ENCODE measurements around the gene MUC6.

MUC6 gene

DNA sequence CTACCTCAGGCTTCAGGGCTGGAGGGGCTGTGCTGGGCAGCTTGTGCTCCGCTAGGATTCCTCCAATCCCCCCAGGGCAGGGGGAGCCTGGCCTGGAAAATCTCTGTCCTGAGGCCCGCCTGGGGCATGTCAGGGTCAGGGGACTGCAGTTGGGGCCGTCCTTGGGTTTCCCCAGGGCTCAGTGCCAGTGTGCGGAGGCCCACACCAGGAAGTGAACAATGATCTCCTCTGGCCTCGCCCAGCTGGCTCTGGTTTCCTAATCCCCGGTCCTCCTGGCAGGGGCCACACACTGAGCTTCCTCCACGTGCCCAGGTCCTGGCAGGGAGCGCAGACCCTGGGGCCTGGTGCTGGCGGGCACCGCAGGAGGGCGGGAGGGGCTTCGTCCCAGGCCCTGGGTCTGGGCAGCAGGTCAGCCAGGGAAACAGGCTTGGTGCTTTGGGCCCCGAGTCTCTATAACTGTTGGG, 36.8 kb upstream of the MUC6 start:
- DNase-seq (ENCODE audit: low spot score): no peak

DNA sequence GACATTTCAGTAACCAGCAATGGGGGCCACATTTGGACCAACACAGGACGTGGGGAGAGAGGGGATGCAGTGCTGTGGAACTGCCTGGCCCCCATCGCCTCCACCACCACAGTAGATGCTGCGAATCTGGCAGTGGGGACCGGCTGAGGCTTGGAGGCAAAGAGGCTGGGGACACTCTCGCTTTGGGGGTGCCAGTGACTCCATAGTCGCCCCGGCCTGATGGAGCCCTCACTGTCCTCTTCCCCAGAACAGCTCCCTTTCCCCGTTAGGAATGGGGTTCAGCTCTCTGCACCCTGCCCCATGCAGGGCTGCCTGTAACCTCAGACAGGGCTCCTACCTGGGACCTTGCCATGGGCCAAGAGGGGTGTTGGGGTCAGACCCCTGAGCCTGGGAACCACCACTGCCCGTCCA, 36.3 kb upstream of the MUC6 start:
- no peak for DNase-seq (ENCODE audit: low spot score)

DNA sequence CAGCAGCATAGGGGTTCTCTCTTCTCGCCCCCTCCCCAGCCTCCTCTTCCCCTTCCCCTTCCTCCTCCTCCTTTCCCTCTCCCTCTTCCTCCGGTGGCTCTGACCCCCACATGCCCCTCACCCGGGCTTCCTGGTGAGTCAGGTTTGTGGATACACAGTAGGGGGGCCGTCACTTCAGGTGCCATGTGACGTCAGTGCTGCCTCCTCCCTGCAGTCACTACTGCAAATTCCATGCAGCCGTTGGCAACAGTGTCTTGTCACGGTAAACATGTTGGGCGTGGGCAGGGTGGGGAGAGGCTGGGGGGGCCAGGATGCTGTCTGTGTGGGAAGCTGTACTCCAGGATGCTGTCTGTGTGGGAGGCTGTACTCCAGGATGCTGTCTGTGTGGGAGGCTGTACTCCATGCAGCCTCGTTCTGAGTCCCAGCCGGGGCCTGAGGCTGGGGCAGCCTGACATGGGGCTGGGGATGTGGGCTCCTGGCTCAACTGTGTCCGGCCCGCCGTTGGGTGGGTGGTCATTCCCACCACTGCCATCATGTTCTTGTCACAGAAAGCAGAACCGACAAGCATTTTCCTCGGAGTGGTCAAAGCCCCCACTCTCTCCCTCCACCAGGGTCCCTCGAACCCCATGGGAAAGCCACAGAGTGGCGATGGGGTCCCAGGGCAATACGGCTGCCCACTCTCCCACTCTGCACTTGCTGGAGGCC, 35.8 kb upstream of the MUC6 start:
- no peak for DNase-seq (ENCODE audit: low spot score)

DNA sequence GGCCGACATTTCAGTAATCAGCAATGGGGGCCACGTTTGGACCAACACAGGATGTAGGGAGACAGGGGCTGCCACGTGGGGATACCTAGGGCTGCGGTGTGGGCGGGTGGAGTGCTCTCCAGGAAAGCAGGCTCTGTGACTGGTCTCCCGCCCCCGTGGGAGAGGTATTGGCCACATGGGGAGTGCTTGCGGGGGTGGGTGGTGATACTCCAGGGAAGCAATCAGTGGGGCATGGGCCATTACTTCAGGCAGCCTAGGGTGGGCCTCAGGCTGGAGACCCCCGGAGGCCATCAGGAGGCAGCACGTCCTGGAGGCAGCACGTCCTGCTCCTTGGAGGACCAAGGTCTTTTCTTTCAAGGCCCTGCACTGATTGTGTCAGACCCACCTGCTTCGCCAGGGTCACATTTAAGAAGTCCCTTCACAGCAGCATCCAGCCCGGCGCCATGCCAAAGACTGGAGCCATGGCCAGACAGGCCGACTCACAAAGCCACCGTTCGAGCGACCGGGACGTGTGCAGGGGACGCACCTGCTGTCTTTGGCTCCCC, 35.1 kb upstream of the MUC6 start:
- DNase-seq (ENCODE audit: low spot score): no peak

DNA sequence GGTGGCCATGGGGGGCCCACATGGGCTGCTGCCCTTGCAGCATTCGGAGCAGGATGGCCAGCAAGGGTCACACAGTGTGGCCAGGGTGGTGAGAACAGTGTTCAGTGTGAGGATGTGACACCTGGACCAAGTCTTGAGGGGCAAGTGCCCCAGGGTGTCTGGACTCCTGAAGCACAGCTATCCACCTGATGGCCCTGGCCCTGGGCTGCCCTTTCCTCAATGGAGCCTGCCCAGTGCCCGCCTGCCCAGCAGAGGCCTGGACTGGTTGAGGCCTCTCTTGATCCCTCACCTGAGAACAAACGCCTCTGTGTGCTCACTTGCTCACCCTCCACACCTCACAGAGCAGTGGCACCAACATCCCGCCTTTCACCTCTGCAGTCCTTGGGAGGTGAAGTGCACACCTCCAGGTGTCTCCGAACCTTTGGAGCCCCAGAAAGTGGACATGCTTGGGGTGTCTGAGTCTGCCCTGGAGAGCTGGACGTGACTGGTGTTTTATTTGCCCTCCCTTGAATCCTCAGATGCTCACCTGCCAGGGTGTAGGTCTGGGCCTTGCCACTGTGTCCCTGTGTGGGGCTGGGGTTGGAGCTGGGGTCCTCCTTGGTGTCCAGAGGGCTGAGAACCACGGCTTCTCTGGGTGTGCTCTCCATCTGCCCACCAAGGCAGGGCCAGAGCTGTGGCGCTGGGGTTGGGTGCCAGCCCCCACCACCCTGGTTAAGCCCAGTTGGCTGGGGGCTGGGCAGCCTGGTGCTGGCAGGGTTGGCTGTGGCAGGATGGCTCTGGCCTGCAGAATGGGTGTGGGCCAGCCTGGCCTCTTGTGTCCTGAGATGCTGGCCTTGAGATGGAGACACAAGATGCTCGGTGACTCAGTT, 34.3 kb upstream of the MUC6 start:
- DNase-seq (ENCODE audit: low spot score): no peak

DNA sequence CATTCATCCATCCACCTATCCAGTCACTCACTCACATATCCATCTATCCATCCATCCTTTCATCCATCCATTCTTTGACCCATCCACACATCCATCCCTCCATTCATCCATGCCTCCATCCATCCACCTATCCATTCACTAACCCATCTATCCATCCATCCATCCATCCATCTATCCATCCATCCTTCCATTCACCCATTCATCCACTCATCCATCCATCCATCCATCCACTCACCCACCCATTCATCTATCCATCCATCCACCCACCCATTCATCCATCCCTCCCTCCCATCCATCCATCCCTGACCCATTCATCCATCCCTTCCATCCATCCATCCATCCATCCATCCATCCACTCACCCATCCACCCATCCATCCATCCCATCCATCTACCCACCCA, 33.2 kb upstream of the MUC6 start:
- DNase-seq (ENCODE audit: low spot score): no peak

DNA sequence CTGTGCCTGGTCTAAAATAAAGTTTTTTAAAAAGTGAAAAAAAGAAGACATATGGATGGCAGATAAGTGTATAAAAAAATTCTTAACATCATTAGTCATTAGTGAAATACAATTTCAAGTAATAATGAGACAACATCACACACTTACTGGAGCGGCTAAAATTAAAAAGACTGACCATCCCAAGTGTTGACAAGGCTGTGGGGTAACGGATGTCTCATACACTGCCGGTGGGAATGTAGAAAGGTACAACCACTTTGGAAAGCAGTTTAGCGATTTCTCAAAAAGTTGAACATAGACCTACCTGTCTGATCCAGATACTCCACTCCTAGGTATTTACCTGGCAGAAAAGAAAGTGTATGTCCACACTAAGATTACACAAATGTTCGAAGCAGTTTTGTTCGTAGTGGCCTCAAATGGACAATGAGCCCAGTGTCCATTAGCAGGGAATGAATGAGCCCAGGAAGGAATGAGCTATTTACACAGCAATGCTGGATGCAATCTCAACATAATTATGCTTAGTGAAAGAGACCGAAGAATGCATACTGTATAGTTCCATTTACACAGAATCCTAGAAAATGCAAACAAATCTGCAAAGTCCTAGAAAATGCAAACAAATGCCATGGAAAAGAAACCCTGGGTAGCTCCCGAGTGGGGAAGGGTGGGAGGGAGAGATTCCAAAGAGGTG, 31.4 kb upstream of the MUC6 start:
- DNase-seq (ENCODE audit: low spot score): no peak

DNA sequence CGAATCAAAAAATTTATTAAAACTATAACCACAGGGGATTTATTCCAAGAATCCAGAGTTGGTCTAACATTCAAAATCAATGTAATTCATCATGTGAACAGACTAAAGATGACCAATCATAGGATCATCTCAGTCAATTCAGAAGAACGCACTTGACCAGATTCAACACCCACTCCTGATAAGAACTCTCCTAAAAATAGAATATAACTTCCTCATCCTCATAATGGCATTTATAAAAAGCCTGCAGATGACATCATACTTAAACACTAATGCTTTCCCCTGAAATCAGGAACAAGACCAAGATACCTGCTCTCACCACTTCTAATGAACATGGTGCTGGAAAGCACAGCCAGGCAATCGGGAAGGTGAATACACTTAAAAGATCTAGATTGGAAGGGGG, 27.6 kb upstream of the MUC6 start:
- no peak for DNase-seq (ENCODE audit: low spot score)

DNA sequence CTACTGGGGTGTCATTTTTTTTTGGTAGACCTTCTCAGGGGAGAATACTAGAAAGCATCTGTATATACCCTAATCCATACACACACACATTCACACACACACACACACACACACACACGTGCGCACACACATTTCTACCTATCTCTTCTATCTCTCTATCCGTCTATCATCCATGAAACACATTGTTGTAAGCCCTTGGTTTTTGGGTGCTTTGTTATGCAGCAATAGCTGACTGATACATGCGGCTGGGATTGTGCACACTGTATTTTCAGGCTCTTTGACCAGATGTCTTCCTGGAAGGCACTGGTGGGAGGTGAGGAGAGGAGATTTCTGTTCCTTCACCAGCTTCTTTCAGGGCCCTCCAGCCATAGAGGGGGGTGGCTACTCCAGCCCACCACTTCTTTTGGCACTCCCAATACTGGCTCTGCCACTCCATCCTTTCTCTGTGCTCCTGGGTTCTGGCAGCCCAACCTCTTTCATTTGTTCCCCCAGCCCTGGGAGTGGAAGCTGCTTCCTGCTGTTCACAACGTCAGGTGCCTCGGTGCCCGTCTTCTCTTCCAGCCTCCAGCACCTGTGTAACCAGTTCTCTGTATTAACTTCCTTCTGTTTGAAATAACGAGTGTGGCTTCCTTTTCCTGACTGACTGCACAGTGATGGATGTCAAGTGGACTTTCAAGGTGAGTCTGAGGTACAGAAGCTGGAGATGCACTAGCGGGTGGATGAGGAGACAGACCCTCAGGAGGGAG, 25.7 kb upstream of the MUC6 start:
- DNase-seq (ENCODE audit: low spot score): no peak

DNA sequence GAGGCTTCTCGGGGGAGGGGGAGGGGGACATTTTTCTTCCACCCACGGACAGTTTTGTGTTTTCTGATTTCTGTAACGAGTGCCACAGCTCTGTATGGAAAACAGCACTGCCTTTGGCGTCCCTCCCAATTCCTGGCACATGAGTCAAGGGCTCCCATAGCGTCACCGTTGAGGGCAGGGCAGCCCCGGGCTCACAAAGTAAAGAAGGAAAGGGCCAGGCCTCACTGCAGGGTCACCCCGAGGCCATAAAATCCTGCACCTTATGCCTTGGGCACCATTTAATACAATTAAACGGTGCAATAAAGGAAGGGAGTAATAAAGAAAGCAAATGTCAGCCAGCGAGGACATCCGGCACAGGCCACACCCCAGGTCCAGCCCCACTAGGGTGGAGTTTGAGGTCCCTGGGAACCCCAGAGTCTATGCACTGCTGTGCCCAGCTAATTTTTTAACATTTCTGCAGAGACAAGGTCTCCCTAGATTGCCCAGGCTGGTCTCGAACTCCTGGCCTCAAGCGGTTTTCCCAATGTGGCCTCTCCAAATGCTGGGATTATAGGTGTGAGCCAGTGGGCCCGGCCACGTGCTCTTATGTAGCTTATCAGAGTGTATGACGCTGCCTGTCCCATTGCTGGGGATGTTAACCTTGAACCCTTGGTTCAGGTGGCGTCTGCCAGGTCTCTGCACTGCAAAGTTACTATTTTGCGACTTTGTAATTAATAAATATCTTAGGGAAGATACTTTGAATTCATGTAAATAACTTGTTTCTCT, 24.5 kb upstream of the MUC6 start:
- no peak for DNase-seq (ENCODE audit: low spot score)

DNA sequence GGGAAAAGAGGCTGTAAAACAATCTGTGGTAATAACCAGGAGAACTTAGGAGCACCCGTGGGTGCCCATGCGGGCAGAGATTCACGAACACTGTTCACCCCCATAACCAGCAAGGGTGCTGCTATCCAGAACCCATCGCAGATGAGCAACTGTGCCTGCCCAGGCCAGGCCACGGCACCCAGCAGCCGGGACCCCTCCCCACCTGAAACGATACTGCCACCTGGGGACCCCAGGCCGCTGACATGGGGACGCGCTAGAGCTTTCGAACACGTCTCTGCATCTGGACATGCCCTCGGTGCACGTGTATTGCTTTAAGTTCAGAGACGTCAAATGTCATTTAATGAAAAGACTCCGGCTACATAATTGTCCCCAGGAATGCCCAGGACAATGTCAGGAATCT, 23.9 kb upstream of the MUC6 start:
- DNase-seq (ENCODE audit: low spot score): no peak

DNA sequence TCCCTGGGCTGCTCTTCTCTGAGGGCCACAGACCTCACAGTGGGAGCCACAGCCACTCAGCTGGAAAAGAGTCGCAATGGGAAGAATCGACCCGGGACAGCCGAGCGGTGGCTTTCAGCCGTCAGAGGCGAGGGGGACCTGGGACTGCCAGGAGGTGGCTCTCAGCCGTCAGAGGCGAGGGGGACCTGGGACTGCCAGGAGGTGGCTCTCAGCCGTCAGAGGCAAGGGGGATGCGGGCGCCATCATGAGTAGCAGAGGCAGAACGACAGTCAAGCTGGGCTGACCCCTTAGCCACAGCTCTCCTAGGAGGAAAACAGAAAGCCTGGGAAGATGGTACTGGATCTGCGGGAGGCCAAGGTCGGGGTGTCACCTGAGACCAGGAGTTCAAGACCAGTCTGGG, 23.2 kb upstream of the MUC6 start:
- no peak for DNase-seq (ENCODE audit: low spot score)

DNA sequence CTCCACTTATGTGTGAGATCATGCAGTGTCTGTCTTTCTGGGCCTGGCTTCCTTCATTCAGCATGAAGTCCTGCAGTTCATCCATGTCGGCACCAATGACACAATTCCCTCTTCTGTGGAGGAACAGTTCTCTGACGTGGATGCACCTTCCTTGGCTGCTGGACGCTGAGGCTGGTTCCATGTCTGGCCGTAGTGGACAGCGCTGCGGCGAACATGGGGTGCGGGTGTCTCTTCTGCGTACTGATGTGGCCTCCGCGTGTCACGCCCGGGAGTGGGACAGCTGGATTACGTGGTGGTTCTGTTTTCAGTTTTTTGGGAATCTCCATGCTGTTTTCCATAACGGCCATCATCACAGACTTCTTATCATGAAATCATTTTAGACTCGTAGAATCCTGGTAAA, 21.3 kb upstream of the MUC6 start:
- no peak for DNase-seq (ENCODE audit: low spot score)

DNA sequence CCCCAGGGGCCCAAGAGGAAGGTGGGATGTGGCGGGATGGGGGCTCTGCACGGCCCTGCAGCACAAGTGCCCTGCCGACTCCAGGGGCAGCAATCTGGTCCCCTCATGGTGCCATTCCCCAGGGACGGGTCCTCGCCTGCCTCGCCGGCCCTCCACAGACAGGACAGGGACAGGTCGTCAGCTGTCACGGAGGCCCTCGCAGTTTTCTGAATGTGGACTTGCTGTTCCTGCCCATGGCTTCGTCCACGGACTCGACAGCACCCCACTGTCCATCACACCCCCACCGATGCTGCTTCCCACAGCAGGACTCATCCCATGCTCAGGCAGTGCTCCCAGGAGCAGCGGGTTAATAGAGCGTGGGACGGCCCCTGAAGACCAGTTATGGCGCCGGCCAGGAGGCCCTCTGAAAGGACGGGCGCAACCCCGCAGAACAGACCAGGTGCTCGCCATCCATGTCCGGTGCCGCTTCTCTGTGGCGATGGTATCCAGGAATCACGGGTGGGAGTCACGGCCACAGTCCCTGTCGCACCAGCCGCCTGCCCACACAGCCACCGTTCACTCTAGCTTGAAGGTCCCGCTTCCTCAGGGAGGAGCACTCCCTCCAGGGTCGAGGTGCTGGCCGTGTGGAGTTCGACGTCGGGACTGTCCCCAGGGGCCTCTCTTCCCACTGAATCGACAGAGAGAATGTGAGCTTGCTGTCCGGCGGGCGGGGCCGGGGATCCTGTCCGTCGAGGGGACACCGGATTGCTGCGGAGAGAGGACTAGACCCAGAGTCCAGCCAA, 19.7 kb upstream of the MUC6 start:
- DNase-seq (ENCODE audit: low spot score): no peak

DNA sequence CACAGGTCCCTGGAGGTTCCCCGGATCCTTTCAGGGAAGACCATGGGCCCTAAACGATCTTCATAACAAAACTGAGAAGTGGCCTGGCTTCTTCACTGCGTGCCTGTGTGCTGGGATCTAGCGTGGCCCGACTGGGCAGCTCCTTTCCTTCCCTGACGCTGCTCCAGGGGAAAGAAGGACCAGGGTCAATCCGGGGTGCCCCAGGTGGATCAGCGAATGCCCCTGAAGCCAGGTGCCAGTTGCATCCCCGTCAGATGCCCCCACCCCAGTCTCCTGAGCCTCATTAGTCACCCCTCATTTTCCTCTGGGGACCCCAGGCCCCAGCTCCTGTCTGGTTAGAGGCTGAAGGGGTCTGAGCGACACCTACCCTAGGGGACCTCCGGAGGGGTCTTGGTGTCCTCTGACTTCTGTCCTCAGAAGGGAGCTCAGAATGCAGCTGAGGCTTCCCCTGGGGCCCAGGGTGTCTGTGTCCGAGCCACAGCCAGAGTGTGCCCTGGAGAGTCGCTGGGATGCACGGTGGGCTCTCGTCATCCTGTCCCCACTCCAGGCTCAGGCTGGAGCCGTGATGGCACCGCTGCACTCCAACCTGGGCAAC, 18.7 kb upstream of the MUC6 start:
- no peak for DNase-seq (ENCODE audit: low spot score)

DNA sequence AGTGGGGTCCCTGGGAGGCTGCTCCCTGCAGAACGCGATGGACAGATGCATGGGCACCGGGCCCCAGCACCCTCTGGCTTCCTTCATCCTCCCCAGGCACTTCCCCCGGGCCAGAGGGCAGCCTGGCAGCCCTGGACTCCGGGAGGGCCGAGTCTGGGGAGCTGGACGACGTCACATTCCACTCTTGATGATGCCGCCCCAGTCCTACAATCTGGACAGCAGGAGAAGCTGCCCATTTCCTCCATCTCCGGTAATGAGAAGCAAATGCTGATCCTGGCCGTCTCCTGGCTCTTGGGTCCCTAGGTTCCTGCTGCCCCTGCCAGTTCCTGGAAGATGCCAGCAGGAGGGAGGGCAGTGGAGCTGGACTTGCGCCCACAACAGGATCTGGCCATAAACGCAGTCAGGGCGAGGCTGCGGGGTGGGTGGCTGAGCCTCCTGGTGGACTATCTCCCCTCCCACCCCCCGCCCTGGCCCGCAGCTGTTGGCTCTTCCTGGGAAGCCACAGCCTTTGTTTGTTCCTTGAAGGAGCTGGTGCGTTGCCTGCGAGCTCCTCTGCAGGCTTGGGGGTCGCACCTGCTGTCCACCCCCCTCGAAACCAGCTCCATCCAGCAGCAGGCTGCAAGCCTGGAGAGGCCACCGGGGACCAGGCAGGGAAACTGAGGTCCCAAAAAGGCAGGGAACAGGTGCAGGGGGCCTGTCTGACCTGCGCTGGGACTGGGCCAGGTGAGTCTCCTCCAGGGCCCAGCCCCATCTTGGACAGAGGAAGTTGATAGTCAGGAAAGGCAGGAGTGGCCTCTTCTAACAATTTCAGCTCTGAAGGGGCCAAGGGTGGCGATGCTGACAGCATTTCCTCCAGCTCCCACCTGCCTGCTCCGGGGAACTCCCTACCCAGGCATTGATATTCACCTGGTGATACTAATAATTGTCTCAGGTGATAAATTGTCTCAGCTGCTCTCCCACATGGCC, 17.9 kb upstream of the MUC6 start:
- no peak for DNase-seq (ENCODE audit: low spot score)

DNA sequence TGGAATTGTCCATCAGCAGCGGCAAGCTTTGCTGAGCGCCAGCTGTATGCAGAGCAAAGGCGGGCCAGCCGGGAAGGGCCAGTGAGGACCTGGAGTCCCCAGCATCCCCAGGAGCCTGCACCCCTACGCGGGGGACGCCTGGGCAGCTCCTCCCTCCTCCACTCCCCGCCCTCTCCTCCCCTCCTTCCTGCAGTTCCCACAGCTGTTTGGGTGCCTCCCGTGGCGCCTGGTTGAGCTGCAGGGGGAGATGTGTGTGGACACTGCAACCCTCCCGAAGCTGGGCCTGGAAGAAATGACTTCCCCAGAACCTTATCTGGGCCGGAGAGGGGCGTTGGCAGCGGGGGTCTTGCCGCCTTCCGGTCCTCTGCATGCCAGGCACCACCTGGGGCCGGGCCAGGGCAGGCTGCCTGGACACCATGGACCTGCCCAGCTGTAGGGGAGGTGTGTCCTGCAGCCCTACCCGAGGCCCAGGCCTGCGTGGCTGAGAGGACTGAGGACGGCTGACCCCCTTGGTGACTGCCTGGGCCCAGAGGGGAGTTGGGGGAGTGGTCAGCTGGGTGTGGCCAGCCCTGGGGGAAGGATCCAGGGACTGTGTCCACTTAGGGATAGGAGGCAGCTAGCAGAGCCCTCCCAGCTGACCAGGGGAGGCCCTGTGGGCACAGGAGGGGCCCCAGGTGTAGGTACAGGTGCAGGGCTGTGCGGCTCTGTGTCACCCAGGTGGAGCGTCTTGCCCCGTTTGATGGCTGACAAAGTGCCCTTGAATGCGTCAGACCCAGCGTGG, 16.8 kb upstream of the MUC6 start:
- DNase-seq (ENCODE audit: low spot score): no peak
